GM21447 (cell line): ENCODE results near the gene LMBRD1.
A peak's percentile ranks its signal among the peaks of the same experiment; 100 is the strongest.
"Not testable (repeated sequence)": the region's sequence is repeated elsewhere in the genome, so short reads cannot be mapped to it uniquely, and the experiment has no call there.

Source experiments
- ATAC-seq: cut with Tn5 transposase; IDR thresholded peaks from one replicate; pipeline ENCODE4 v1.9.1; 2021; ENCODE audit not compliant: unreplicated experiment

Gene LMBRD1

DNA sequence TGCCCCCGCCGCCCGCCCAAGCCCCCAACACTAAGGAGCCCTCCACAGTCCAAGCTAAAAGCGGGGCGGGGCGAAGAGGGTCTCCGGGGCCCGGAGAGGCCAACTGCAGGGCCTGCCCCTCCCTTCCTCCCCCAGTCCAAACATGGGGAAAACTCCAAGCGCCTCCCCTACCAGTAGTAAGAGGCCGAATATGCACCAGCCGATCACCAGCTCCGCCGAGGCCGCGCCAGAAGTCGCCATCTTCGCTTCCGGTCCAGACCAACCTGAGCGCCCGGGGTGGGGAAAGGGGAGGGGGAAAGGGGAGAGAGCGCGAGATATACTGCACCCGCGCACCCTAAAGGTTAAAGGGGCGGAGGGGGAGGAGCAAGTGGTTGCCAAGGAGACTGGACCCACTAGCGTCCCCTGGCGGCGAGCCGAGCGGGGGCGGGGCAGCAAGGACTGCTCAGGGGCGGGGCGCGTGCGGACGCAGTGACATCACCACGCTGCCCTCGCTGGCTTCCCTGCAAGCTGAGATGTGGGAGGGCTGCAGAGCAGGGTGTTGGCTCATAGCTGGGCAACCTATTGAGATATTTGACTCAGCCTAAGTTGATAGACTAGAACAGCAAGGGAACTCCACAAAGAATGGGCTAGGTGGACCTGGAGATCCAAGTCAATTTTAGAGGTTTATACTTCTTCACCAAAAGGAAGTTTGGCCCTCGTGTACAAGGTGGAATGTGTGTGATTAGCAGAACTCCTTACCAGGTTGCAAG lies at the start of gene LMBRD1:
TSS of gene LMBRD1 (minus strand) at position 369 of the 749 bp plus-strand sequence. CDS start at position 240, 129 bp downstream.
- peak; percentile 84 for ATAC-seq

DNA sequence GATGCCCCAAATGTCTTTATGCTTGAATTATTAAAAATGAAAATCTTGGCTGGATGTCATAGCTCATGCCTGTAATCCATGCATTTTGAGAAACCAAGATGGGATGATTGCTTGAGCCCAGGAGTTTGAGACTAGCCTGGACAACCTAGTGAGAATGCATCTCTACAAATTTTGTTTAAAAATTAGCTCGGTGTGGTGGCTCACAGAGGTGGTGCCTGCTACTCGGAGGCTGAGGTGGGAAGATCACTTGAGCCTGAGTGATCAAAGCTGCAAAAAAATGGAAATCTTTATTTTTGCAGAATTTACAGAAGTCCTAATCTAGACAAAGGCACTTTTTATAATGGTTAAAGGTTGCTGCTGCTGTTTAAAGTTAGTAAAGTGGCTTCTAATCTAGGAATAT lies 49.5 kb upstream of the LMBRD1 start:
- ATAC-seq, result no peak

DNA sequence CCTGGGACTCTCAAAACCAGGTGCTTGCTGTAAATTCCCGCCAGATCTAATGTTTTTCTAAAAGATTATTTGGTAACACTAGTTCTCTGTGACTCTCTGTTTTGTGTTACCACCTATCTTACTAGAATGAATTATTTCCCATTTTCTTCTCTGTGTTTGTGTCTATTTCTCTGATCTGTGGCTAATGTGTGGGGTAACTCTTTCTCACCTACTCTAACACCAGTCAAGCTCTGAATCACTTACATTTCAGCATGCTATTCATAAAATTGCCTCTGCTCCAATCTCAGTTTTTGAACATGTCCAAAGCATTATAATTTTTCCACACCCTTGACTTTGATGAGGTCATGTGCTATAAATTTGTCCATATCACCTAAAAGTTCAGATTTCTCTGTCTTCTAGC lies 46.4 kb upstream of the LMBRD1 start:
- ATAC-seq, result no peak

DNA sequence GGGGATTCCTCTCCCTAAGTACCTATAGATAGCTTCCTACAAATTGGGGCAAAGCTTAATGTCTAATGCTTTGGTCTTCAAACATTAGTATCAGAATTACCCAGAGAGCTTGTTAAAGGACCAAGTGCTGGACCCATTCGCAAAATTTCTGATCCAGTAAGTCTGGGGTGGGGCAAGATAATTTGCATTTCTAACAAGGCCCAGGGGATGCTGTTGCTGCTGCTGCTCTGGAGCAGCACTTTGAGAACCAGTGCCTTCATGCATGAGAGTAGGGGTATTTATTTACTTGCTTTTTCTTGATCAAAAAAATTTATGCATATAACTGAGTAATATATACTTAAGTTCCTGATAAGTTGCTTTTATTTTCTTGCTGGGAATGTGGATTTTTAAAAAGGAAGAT lies 45.1 kb upstream of the LMBRD1 start:
- ATAC-seq, result no peak

DNA sequence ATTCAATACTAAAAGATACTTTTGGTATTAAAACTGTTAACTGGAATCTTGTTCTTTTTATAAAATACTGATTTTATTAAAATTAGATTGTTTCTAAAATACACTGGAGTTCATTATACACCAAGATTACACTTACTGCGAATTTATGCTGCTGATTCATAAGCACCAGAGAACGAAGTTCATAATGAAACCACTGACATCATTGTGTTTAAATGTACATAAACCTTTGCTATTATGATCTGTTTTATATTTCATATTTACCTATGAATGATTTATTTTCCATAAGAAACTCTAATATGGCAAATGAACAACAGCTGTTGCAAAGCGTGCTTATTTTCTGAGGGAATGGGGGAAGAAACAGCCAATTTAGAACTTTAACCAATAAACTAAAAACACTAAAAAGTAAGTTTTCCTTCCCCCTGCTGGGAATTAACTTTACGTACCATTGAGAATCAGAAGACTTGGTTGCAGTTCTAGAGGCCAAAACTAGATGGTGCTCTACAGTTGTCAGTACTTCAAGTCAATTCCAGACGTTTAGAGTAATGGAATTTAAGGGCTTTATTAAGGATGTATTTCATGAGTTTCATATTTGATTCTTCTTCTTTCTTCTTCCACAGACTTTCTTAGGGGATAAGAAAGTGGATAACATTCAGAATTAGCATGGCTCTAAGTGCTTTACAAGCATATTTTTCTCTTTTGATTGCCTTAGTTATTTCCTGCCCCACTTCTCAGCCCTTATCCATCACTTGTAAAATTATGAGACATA lies 38.8 kb upstream of the LMBRD1 start:
- ATAC-seq, result peak; percentile 95

DNA sequence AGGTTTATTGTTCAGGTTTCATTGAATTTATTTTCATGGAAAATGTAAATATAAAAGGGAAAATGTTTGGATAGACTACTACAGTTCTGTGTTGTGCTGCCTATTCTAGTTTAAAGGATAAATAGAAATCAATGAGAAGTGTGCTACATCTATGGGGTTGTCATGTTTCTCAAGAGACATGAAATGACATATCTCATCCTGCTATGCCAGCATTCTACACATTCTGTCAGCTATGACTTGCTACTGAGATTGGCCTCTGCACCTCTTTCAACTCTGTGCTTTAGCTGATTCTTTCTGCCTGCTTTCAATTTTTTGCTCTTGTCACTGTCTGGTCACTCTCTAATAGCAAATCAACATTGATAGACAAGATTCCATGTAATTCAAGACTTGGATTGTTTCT lies 35.7 kb upstream of the LMBRD1 start:
- ATAC-seq, result no peak

DNA sequence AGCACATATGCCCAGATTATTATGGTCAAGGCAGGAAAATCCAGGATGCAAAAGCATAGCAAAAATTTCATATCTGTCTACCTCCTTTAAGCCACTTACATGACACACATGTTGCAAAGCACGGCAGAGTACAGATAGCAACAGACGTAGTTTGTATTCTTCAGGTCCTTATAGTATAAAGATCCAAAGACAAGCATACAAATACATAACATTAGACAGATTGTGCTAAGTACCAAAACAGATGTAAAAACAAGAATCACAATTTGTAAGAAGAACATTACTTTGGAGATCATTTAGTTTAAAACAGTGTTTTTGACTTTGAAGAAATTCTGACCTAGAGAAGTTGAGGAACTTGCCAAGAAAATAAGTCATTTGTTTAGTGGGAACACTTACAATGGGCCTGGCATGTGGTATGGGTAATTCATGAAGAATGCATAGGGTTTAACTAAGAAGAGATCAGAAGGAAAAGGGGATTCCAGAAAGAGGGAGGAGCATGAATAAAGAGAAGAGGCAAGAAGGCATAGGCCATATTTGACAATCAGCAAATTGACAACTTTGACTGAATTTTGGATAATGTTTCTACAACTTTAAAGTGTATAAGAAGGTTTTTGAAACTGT lies 30.6 kb upstream of the LMBRD1 start:
- ATAC-seq, result no peak

DNA sequence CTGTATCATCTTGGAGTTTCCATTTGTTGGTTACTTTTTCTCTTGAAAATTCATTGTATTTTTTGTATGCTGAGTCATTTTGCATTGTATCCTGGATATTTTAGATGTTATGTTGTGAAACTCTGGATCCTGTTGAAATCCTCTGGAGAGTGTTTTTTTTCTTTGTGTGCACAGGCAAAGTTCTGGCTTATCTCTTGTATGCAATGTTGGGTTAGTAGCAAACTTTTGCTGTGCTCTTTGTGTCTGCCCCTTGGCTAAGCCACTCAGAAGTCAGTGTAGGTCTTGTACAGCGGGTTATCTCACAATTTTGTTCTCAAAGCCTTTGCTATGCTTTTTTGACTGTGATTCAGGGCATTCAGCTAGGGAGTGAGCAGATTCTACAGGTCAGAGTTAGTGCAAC lies 29.1 kb upstream of the LMBRD1 start:
- ATAC-seq, result no peak

DNA sequence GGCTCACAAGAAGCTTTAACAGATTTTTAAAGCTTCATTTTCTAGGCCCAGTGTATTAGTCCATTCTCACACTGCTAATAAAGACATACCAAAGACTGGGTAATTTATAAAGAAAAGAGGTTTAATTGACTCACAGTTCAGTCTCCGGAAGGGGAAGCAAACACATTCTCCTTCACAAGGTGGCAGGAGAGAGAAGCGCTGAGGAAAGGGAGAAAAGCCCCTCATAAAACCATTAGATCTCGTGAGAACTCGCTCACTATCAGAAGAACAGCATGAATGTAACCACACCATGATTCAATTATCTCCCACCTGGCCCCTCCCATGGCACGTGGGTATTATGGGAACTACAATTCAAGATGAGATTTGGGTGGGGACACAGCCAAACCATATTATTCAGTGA lies 27.5 kb upstream of the LMBRD1 start:
- not testable (repeated sequence) for ATAC-seq

DNA sequence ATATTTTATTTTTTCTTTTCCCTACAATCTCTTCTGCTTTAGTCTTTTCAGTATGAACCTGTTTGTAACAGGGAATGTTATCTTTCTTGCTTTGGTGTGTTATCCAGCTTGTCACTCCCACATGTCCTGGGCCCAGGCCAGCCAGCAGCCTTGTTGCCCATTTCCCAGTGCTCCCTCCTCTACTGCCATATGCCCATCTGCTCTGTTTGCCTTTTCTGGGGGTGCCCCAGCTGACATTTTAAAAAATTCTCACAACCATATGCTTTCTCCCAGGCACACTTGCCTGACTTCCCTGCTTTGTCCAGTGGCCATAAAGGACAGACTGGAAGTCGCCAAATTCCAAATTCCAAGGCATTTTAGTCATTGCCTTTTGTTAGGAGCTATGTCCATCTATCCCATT lies 23.6 kb upstream of the LMBRD1 start:
- ATAC-seq, result no peak

DNA sequence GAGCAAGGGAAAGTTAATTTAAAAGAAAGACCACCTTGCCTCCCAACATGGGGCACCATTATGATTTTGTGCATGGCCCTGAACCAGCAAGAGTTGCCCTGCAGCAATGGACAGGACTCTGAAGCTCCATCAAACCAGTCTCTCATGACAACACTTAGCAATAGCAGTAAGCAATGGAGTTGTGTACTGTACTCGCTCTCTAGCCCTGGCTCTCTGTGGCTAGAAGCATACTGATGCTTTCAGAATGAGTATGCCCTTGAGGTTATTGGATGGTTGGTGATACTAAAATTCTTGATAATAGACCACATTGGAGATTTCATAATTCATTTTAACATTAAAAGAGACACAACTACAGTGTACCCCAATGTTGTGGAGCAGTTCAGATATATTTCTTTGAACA lies 23.2 kb upstream of the LMBRD1 start:
- no peak for ATAC-seq

DNA sequence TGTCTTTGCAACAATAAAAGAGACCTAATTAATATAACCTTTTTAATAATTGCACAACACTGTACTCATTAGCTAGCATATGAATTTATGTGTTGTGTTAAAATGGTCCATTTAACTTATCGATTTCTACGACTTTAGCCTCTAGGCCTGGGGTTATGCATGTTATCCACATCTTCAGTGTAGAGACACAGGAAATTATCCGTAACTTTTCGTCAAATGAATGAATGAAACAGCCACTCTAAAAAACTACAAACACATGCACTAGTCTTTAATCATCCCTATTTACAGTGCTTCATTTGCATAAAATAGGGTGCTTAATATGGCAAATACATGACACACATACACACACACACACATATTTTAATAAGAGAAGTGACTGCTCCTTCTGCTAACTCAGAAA lies 22.3 kb upstream of the LMBRD1 start:
- ATAC-seq, result no peak

DNA sequence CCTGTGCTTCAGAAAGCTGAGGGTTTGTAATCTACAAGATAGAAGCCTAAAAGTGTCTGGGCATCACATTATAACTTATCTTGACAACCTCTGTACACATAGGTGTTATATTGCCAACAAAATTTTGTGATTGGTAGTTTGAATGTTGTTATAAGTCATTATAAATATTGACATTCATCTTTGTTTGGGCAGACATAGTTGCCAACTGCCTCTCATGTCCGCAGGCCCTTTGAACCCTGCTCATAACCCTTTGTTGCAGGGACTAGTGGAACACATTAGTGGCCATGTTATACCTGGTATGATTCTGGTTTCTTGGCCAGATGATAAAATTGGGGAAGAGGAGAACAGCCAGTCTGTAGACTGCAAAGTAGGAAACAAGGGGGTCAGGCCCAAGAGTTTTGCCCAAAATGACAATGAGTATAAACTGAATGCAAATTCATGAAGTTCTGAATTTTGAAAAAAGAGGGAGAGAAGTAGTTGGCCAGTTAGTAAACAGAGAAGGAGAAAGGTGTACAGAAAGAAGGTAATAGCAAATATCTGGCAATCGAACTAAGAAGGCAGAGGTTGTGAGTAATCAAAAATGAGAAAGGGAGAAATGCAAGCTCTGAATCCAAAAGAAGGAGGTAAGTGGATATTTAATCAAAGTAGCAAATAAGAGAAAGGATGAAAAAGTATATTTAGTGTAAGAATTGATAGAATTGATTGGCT lies 21.6 kb upstream of the LMBRD1 start:
- ATAC-seq, result no peak

DNA sequence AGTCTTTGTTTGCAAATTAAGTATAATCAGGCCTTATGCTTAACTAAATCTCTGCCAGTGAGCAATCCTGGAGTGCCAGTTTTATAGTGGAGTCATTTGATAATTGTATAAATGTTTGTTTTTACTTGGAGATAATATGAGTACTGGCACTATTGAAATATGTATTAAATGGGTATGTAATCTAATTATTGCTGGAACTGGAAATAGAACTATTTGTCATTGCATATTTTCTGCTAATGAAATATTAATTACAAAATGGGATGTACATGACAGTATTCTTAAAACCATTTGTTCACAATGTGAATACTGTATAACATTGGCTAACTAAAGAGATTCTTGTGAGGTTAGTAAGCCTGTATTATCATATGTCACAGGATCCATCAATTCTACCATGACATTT lies 20.5 kb upstream of the LMBRD1 start:
- ATAC-seq, result no peak

DNA sequence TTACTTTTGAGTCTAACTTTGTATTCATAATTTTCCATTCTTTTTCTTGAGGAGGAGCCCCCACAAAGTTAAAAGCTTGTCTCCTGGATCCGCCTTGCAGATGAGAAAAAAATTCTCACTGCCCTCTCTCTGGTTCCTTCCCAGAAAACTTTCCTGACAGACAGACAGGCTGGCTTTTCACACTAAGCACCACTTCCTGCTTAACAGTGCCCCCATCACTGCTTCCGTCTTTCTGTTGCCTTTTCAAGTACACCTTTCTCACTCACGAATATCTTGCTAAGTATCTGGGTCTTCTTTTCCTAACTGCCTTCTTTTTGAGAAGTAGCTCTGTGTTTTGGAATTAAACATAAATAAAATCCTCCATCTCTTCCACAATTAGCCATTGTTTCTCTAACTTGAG lies 19.8 kb upstream of the LMBRD1 start:
- ATAC-seq, result peak; percentile 34

DNA sequence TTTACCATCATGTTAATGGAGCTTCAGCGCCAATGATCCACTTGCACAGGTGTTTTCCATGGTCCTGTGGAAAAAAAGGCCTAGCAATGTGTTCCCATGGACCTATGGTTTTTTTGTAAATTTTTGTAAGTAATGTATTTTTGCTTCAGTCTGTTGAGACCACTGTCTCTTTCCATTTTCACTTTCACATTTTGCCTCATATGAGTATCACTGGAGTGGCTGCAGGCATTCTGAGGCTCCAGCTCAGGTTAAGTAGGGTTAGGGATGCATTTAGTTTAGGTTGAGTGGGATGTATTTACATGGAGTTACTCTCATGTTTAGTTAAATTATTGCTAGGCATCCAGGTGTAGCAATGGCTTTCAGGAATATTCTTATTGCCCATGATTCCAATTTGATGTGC lies 19.2 kb upstream of the LMBRD1 start:
- peak; percentile 77 for ATAC-seq

DNA sequence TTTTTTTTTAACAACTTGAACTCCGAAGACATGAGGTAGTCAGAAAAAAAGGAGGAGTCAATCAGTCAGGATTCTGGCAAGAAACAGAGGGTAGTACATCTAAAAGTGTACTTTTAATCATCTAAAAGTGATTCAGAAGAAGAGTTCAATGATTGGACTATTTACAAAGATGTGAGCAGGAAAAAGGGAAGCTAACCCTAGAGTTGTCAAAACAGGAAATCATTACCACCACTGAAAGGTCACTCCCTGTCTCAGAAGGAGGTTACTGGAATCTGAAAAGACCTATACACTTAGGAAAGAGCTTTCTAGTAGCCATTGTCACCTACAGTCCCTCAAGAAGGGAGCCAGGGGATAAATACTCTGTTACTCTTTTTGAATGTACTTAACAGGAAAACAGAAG lies 16.7 kb upstream of the LMBRD1 start:
- peak; percentile 47 for ATAC-seq

DNA sequence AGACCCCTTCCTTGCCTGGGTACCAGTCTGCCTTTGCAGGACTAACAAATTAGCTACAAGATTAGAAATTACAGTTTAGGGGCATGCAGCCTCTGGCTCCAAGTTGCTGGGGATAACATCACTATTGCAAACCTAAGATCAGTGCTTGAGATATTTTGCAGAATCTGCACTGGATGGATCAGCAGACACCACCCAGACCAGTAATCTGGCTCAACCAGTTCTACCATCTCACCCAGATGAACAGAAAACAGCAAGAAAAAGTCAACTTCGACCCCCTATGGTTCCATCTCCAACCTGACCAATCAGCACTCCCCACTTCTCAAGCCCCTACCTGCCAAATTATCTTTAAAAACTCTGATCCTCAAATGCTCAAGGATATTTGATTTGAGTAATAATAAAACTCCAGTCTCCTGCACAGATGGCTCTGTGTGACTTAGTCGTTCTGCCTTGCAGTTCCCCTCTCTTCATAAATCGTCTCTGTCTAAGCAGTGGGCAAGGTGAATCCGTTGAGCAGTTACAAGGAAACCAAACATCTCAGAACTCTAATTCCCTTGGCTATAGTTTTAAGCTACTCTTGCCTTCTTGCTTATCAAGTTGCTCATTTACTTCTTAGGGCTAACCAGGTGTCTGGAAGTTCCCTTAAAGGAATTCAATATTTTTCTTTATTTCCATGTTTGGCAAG lies 16.1 kb upstream of the LMBRD1 start:
- ATAC-seq, result no peak

DNA sequence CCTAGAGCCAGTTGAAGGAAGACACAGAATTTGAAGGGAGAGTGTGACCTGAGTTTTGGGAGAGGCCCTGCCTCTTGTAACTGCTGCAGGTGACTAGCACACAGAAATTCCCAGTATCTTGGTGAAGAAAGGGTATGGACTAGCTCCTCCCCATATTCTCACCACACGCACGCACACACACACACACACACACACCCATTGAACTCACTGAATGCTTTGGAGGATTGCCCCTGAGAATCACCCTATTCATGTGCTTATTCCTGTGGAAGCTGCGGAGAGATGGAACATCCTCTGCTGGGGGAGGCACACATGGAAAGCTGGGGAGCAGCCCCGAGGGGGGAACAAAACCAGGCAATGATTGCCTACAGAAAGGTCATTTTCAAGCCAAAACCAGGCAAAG lies 6.2 kb upstream of the LMBRD1 start:
- ATAC-seq, result no peak

DNA sequence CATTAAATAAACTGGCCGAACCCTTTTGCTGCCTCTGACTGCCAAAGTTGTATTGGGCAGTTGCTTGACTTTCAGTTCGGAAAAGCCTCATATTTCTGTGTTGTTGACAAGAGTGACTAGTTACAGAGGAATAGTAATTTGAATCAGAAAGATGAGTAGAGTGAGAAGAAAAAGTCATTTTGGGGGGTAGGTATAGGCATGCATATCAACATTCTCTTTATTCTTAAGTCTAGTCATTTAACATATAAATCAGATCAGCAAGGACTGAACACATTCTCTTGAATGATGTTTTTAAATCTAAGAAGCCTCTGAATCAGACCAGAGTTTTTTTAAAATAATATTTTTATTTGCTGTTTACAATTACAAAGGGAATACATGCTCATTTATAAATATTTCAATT lies 4.9 kb upstream of the LMBRD1 start:
- ATAC-seq, result no peak

DNA sequence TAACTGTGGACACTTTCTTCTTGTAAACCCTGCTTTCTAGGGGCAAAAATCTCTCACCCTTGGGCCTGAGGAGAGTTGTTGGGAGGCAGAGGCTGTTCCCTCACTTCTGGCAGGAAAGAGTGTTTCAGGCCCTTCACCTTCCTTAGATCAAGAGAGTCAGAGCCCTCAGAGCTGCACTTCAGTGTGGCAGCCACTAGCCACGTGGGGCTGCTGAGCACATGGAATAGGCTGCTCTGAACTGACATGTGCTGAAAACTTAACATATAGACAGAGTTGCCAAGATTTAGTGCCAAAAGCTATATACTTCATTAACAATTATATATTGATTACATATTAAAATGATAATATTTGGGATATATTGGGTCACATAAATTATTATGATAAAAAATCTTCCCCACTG lies 4.4 kb upstream of the LMBRD1 start:
- no peak for ATAC-seq
